ENCODE data around the gene UQCRHL.

DNA sequence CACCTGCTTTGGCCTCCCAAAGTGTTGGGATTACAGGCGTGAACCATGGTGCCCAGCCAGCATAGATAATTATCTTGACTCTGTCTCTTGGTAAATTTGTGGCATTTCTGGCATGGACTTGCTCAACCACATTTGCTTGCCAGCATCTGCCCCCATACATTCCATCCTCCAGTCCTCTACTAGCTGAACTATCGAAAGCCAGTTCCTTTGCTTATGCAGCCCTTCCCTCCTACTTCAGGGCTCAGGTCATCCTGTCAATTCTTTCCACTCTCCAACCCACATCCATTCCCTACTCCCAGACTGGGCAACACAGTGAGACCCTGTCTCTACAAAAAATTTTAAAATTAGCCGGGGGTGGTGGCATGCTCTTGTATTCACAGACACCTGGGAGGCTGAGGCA, 13.0 kb upstream of the UQCRHL start:
- TF ChIP-seq TAF1 (IDR thresholded peaks at IDR 0.05; ENCODE audit: borderline replicate concordance, insufficient read depth, low read length) (no peak), POLR2AphosphoS5 (IDR thresholded peaks at IDR 0.05; ENCODE audit: low read depth, low read length) (no peak)
- TF ChIP-seq, protein P1, sequence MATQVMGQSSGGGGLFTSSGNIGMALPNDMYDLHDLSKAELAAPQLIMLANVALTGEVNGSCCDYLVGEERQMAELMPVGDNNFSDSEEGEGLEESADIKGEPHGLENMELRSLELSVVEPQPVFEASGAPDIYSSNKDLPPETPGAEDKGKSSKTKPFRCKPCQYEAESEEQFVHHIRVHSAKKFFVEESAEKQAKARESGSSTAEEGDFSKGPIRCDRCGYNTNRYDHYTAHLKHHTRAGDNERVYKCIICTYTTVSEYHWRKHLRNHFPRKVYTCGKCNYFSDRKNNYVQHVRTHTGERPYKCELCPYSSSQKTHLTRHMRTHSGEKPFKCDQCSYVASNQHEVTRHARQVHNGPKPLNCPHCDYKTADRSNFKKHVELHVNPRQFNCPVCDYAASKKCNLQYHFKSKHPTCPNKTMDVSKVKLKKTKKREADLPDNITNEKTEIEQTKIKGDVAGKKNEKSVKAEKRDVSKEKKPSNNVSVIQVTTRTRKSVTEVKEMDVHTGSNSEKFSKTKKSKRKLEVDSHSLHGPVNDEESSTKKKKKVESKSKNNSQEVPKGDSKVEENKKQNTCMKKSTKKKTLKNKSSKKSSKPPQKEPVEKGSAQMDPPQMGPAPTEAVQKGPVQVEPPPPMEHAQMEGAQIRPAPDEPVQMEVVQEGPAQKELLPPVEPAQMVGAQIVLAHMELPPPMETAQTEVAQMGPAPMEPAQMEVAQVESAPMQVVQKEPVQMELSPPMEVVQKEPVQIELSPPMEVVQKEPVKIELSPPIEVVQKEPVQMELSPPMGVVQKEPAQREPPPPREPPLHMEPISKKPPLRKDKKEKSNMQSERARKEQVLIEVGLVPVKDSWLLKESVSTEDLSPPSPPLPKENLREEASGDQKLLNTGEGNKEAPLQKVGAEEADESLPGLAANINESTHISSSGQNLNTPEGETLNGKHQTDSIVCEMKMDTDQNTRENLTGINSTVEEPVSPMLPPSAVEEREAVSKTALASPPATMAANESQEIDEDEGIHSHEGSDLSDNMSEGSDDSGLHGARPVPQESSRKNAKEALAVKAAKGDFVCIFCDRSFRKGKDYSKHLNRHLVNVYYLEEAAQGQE (IDR thresholded peaks at IDR 0.05; ENCODE audit: insufficient read depth in 1 of 2, low read depth in 2 of 2, low read length in 2 of 2): no peak

Data from PFSK-1 (cell line).